Activated T-cell treated with anti-CD3 and anti-CD28 coated beads for 48 hours (primary cell): ENCODE measurements around the gene PPIL1.
"Not testable (repeated sequence)": the region's sequence is repeated elsewhere in the genome, so short reads cannot be mapped to it uniquely, and the experiment has no call there.

Experiments used
- DNase-seq: peaks from one replicate; pipeline ENCODE4 v3.0.0-alpha.2; 2020; ENCODE audit warnings: low read depth

PPIL1 gene

DNA sequence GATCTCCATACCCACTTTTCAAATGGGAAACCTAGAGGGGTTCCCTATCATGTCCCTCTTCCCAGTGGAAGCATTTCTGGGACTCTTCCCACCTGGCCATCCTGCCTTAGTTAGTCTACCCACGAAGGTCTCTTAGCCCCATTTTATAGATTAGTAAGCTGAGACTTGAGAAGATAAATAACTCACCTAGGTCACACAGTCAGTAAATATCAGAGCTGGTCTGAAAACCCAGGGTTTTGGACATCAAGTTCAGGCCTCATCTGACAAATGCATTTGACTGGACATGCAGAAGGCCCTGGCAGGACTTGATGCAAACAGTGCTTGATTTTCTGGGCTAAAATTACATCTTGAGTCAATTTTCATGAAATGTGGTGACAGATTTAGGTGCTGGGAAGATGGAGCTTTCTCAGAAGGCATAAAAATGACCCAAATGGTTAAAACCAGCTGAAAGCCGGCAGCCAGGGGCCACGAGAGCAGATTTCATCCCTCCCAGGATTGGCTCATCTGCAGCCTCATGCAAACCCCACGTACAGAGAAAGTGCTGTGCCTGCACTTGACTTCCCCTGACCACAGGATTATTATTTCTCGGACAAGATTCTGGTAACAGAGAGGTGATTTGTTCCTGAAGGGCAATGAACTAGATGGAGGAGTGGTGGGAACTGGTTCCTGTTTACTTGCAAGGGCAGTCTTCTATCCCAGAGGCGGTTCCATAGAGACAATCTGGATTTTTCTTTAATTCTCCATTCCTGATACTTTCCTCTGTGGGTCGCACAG lies 58.5 kb downstream of the PPIL1 start:
- no peak for DNase-seq

DNA sequence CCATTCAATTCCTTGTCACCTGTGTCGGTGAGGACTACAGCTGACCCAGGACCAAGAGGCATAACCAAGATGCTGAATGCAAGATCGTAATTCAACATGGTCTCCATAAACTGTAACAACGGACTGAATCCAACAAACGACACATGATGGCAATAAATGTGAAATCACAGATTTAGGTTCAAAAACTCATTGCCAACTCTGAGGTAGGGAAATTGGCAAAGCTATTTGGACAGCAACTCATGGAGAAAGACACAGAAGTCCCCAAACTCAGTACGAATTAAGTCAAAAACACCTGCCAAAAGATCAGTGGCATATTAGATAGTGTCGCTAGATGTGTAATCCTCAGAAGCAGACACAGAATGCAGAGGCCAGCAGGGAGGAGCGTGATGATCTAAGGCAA lies 60.4 kb downstream of the PPIL1 start:
- no peak for DNase-seq

DNA sequence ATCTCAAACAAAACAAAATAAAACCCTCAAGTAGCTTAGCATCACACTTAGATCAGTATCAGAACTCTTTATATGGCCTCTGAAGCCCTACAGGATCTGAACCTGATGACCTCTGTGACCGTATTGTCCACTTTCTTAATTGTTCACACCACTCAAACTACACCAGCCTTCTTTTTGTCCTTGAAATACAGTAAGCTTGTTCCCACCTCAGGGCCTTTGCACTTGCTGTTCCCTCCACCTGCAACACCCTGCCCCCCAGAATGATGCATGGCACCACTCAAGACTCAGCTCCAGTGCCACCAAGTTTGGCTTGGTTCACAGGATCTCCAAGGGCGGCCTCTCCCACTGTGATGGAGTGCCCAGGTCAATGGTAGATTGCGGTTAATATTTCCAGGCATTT lies 61.1 kb downstream of the PPIL1 start:
- DNase-seq, result no peak

DNA sequence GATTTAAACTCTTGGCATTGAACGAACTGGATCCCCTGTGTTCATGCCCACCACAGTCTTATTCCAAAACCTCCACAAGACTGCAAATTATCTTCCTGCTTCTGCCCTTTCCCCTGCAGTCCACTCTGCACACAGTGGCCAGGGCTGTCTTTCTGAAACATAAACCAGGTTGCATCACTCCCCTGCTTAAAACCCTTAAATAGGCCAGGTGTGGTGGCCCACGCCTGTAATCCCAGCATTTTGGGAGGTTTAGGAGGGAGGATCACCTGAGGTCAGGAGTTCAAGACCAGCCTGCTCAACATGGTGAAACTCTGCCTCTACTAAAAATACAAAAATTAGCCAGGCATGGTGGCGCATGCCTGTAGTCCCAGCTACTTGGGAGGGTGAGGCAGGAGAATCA lies 61.6 kb downstream of the PPIL1 start:
- DNase-seq, result not testable (repeated sequence)

DNA sequence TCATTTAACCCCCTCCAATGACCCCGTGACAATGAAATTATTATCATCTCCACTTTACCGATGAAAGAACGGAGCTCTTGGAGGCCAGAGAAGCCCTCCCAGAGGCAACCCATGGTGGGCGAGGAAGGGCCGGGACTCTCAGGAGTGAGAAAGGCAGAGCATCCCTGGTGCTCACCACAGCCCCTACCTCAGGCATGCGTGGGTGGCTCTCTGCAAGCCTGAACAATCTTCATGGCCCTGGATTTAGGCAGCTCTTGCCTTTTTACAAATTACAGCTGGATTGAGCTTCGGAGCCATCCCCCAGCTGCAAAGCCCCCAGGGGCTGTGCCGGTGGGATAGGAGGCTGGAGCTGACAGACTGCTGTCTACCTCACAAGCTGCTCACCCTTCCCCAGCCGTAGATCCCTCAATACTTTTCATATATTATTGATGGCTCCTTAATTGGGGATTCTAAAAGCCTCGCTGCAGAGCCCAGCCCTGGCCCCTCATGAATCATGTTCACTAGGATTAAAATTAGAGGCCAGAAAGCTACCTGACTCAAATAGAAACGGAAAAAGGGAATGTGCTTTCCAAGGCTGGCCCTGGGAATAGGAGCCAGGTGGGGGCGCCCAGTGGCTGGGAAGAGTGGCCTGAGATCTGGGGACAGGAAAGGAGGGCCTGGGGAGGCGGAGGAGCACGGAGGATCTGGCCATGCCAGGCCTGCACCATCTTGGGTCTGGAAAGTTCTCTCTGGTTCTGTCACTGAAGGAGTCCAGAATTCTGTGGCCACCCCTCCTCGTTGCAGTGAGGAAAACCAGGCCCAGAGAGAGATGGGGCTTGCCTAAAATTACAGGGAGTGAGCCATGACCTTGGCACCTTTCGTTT lies 64.4 kb downstream of the PPIL1 start:
- no peak for DNase-seq

DNA sequence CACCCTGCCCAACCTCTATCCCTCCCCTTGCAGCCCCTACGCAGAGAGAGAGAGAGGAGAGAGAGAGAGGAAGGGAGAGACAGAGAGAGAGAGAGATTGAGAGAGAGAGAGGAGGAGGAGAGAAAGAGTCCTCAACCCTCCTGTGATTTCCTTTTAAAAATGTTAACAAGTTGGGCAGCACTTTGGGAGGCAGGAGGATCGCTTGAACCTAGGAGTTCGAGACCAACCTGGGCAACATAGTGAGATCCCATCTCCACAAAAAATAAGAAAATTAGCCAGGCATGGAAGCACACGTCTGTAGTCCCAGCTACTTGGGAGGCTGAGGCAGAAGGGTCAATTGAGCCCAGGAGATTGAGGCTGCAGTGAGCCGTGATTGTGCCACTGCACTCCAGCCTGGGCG lies 65.4 kb downstream of the PPIL1 start:
- no peak for DNase-seq

DNA sequence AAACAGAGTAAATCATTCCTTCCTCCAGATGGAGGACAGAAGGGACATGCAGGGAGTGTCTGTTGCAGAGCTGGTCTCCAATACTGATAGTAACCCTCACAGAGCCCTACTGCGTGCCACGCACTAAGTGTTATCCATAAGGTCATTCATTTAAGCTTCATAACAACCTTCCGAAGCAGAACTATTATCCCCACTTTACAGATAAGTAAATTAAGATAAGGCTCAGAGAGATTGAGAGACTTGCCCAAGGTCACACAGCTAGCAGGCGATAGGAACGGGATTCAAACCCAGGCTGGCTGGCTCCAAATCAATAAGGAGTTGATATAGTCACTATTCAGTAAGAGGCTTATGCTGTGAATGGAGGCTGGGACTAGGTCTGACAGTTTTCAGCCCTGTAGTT lies 66.0 kb downstream of the PPIL1 start:
- no peak for DNase-seq

DNA sequence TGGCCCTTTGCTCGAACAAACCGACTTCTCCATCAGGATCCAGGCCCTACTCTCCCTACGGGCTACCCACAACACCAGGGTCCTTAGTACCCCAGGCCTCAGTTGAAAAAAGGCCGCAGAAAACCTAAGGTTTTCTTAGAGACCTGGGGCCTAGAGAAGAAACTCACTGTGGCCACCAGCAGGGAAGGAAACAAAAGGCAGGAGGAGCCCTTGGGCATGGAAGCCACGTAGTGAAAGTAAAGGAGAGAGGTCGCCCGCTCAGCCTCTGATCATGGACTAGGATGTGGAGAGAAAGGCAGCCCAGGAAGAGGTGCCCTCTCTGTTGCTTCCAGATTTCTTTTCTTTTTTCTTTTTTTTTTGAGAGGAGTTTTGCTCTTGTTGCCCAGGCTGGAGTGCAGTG lies 66.9 kb downstream of the PPIL1 start:
- no peak for DNase-seq

DNA sequence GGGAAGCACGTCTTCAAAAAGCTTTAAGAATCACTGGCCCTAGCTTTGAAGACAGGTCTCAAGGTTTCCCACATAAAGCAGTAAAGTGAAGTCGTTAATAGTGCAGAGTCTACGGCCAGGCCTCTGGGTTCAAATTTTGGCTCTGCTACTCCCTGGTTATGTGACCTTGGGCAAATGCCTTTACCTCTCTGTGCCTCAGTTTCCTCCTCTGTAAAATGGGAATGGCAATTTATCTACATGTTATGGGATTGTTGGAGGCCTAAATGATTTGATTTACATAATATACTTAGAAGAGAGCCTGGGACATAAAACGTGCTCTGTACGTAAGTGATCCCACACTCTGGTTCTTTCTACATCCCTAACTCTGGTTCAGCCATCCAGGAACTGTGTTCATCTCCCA lies 67.5 kb downstream of the PPIL1 start:
- DNase-seq, result no peak

DNA sequence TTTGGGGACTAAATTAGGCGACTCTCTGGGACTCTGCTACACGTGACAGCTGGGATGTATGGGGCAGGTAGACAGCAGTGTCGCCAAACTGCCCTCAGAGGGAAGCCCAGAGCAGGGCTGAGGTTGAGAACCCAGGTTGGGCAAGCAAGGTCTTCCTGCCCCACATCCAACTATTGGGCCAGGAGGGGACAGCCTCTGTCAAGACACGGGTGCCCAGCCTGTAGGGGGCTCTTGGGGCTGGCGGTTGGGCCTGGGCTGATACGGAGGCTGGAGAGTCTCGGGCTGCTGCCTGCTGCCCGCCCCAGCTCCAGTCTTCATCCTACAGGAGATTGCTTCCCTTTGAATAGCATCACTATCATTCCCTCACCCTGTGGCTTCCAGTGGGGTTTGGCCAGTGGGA lies 68.7 kb downstream of the PPIL1 start:
- no peak for DNase-seq

DNA sequence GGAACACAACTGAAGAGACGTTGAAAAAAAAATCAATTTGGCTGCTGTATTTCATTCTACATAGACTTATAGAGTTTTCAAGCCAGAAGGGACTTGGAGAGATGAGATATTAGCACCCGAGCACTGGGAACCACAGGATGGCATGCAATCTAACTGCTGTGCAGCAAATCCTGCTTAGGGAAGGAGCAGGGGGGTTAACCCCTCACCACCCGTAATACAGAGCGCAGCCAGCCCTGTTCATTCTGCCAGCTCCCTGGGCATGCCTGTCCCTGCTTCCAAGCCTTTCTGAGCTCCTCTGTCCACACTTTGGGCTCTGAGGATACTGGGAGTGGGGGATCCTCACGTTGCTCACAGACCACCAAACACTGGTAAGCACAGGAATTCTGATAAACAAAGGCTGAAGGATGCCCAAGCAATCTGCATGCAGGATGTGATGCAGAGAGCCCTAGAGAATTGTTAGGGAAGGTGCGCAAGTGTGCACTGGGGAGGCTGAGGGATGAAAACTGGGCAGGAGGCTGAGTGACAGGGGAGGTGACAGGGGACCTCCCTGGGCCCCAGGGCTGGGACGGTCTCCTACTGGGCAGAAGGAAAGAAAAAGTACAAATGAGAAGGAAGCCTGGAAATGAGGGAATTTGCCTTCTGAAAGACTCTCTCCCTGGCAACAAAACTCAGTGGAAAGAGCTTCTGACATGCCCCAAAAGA lies 69.4 kb downstream of the PPIL1 start:
- DNase-seq, result no peak
